ENCODE data around the gene SGMS1. TPM values are rescaled to one million over a fixed set of nuclear protein-coding genes. Genes with fewer than 3 reads are reported as not detected.

Gene SGMS1
- total RNA-seq, 1 experiment from 2014 or later, result 20.4 TPM

DNA sequence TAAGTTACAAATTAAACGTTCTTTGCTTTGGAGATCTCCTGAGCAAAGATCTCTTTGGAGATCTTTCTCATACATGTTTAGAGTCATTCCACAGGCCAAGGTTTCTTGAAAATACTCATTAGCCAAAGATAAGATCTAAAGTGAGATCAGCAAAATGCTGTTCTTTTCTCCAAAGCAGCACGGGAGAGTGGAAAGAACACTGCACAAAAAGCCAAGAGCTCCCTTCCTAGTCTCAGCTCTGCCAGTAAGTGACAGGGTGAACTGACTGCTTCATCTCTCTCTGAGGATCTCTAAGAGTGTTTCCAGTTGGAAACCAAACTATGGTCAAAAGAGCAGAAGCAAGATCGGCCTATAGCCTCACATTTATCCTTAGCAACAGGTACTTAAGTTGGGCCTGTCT, 204.0 kb downstream of the SGMS1 start:
- H4K20me1 ChIP-seq (ENCODE audit: control insufficient read depth, insufficient read depth, insufficient read length), result no peaks in the 10 kb centered on the region
- TF ChIP-seq, protein P1, sequence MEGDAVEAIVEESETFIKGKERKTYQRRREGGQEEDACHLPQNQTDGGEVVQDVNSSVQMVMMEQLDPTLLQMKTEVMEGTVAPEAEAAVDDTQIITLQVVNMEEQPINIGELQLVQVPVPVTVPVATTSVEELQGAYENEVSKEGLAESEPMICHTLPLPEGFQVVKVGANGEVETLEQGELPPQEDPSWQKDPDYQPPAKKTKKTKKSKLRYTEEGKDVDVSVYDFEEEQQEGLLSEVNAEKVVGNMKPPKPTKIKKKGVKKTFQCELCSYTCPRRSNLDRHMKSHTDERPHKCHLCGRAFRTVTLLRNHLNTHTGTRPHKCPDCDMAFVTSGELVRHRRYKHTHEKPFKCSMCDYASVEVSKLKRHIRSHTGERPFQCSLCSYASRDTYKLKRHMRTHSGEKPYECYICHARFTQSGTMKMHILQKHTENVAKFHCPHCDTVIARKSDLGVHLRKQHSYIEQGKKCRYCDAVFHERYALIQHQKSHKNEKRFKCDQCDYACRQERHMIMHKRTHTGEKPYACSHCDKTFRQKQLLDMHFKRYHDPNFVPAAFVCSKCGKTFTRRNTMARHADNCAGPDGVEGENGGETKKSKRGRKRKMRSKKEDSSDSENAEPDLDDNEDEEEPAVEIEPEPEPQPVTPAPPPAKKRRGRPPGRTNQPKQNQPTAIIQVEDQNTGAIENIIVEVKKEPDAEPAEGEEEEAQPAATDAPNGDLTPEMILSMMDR (conservative IDR thresholded peaks at IDR 0.05), result no peak
- H4K5ac ChIP-seq (ENCODE audit: insufficient read length, low read depth, low read length), result no peak overlapping the region
- no peaks in the 10 kb centered on the region for H3K36me3 Mint-ChIP-seq (ENCODE audit: insufficient read depth in 1 of 3, low read depth in 3 of 3)
- H2BK20ac ChIP-seq (ENCODE audit: low read depth, low read length, poor library complexity, severe bottlenecking), result no peak overlapping the region
- H3K9me3 Mint-ChIP-seq, result no peaks in the 10 kb centered on the region
- WGBS (ENCODE audit: extremely low coverage, insufficient read length, low lambda C conversion rate), result no CpG with 5 or more reads among the region's 3 CpGs
- no peak overlapping the region for H2AK5ac ChIP-seq (ENCODE audit: insufficient read length, low read length)
- H3K27me3 Mint-ChIP-seq (ENCODE audit: low read depth), result peaks cover 3% of the 10 kb centered on the region; the same call in 1 of the 2 replicates
- no peak overlapping the region for H4K91ac ChIP-seq (ENCODE audit: insufficient read length, low read depth, low read length)
- H3K79me2 ChIP-seq (ENCODE audit: insufficient read depth, low read length), result no peaks in the 10 kb centered on the region
- peaks cover 5% of the 10 kb centered on the region; the same call in 1 of the 2 replicates for H3K4me1 ChIP-seq (ENCODE audit: insufficient read depth, low read length)
- H3K14ac ChIP-seq (ENCODE audit: insufficient read depth, low read length), result no peak overlapping the region
- H3K9me3 ChIP-seq (ENCODE audit: control insufficient read depth, low read depth, low read length), result no peaks in the 10 kb centered on the region
- H3K23ac ChIP-seq (ENCODE audit: insufficient read length, low read depth, low read length), result no peak overlapping the region
- no peaks in the 10 kb centered on the region for H3K79me1 ChIP-seq (ENCODE audit: insufficient read depth, low read depth, low read length, poor library complexity, severe bottlenecking)
- no peaks in the 10 kb centered on the region for H3K27me3 ChIP-seq (ENCODE audit: insufficient read depth, low read length)
- no peak overlapping the region for H3T11ph ChIP-seq (ENCODE audit: low read length)
- H3K4me1 Mint-ChIP-seq, result peaks cover 25 to 38% of the 10 kb centered on the region in 2 experiments
- H3K27ac ChIP-seq (ENCODE audit: insufficient read length, low read depth, low read length), result no peak overlapping the region
- H3K9ac ChIP-seq (ENCODE audit: extremely low read depth, insufficient read length, low read length), result no peak overlapping the region
- H2BK5ac ChIP-seq (ENCODE audit: insufficient read length, low read length), result no peak overlapping the region
- H3K18ac ChIP-seq (ENCODE audit: insufficient read length, low read depth, low read length), result no peak overlapping the region
- H3K56ac ChIP-seq (ENCODE audit: insufficient read length, low read depth, low read length), result no peak overlapping the region
- H3K23me2 ChIP-seq (ENCODE audit: insufficient read length, low read depth, low read length, poor library complexity, severe bottlenecking), result peaks cover 11% of the 10 kb centered on the region
- H3K4me2 ChIP-seq (ENCODE audit: insufficient read depth, insufficient read length, low read length), result no peak overlapping the region
- no peak overlapping the region for H2BK15ac ChIP-seq (ENCODE audit: low read depth, low read length)
- H4K8ac ChIP-seq (replicated peaks; ENCODE audit: insufficient read length, low read depth, low read length), result no peak overlapping the region
- H3K4ac ChIP-seq (ENCODE audit: low read depth, low read length), result no peak overlapping the region
- DNase-seq, result no peak
- H2BK12ac ChIP-seq (ENCODE audit: insufficient read length, low read depth, low read length), result no peak overlapping the region
- no peak overlapping the region for H2BK120ac ChIP-seq (ENCODE audit: low read depth, low read length, poor library complexity, severe bottlenecking)
- H3K4me3 Mint-ChIP-seq, result no peak overlapping the region
- H3K27ac Mint-ChIP-seq, result no peak overlapping the region
- H2AFZ ChIP-seq (ENCODE audit: low read length), result no peak overlapping the region
